ENCODE data around the gene PSMB11. TPM values are rescaled to one million over a fixed set of nuclear protein-coding genes. Genes with fewer than 3 reads are reported as not detected.
A peak's percentile ranks its signal among the peaks of the same experiment; 100 is the strongest.

The PSMB11 gene
- total and polyA plus RNA-seq, 7 donors = 0.03 to 0.51 TPM; not detected in 5

GRCh38 chr14:23066368-23066767 is 24.4 kb downstream of the PSMB11 start:
- intact Hi-C loops (cut with DNase I) = no loop called here
- H3K4me3 ChIP-seq = no peak overlapping the region
- no peaks in the 10 kb centered on the region for H3K9me3 ChIP-seq
- no peaks in the 10 kb centered on the region for H3K27me3 ChIP-seq (ENCODE audit: insufficient read depth in 3 of 3, low read length in 2 of 3)
- 83 to 91% (median 85%) methylated on average over 3 of the region's 3 CpGs for WGBS, 3 donors
- H3K4me1 ChIP-seq = peaks cover 34% of the 10 kb centered on the region
- DNase-seq = no peak
- no peak overlapping the region for H3K27ac ChIP-seq
- peaks cover 31 to 83% of the 10 kb centered on the region in 2 donors for H3K36me3 ChIP-seq (ENCODE audit: insufficient read depth in 1 of 2, low read depth in 1 of 2)
- ATAC-seq = no peak
- no peak for TF ChIP-seq CTCF (IDR thresholded peaks at IDR 0.05)

- H3K4me3 ChIP-seq = no peak overlapping the region
- H3K27ac ChIP-seq = no peak overlapping the region
- H3K36me3 ChIP-seq (ENCODE audit: insufficient read depth in 1 of 2, low read depth in 1 of 2) = peaks cover 34 to 77% of the 10 kb centered on the region in 2 donors
- intact Hi-C loops (cut with DNase I) = no loop called here
- no peak for ATAC-seq
- no peaks in the 10 kb centered on the region for H3K9me3 ChIP-seq
- DNase-seq = no peak
- no peaks in the 10 kb centered on the region for H3K27me3 ChIP-seq (ENCODE audit: insufficient read depth in 3 of 3, low read length in 2 of 3)
- WGBS, 3 donors = 81 to 85% (median 82%) methylated on average over 23 of the region's 23 CpGs
- H3K4me1 ChIP-seq = peaks cover 37% of the 10 kb centered on the region
- TF ChIP-seq CTCF (IDR thresholded peaks at IDR 0.05) = no peak
Measured at GRCh38 chr14:23066855-23067744, 25.1 kb downstream of the PSMB11 start.

GRCh38 chr14:23067847-23068788 is 26.1 kb downstream of the PSMB11 start:
- ATAC-seq = peak in 3 of 4 donors; percentile 11 to 28 (median 16)
- Histone ChIP-seq H3K27ac (no peak overlapping the region), H3K27me3 (ENCODE audit: insufficient read depth in 3 of 3, low read length in 2 of 3) (no peaks in the 10 kb centered on the region), H3K36me3 (ENCODE audit: insufficient read depth in 1 of 2, low read depth in 1 of 2) (peaks cover 28 to 77% of the 10 kb centered on the region in 2 donors), H3K9me3 (no peaks in the 10 kb centered on the region), H3K4me3 (peak overlapping the region; percentile 10), H3K4me1 (peaks cover 39% of the 10 kb centered on the region)
- no peak for TF ChIP-seq CTCF (IDR thresholded peaks at IDR 0.05)
- DNase-seq = no peak
- intact Hi-C loops (cut with DNase I) = no loop called here
- 69 to 80% (median 73%) methylated on average over 14 of the region's 14 CpGs for WGBS, 3 donors

GRCh38 chr14:23068789-23069412 is 26.9 kb downstream of the PSMB11 start:
- peak overlapping the region; percentile 1 for H3K27ac ChIP-seq
- ATAC-seq = peak; percentile 78 to 81 (median 79)
- TF ChIP-seq CTCF (IDR thresholded peaks at IDR 0.05) = peak; percentile 97
- 30 to 35% (median 31%) methylated on average over 8 of the region's 8 CpGs for WGBS, 3 donors
- no peaks in the 10 kb centered on the region for H3K27me3 ChIP-seq (ENCODE audit: insufficient read depth in 3 of 3, low read length in 2 of 3)
- H3K4me3 ChIP-seq = peak overlapping the region; percentile 10
- intact Hi-C loops (cut with DNase I) = no loop called here
- peaks cover 21 to 77% of the 10 kb centered on the region in 2 donors for H3K36me3 ChIP-seq (ENCODE audit: insufficient read depth in 1 of 2, low read depth in 1 of 2)
- H3K9me3 ChIP-seq = no peaks in the 10 kb centered on the region
- peaks cover 39% of the 10 kb centered on the region for H3K4me1 ChIP-seq
- peak; percentile 68 to 79 for DNase-seq
